ENCODE data around the gene KCNMB2.

- no peak for TF ChIP-seq CTCF (IDR thresholded peaks at IDR 0.05; ENCODE audit: low read depth, low read length, poor library complexity, severe bottlenecking)
- TF ChIP-seq EZH2phosphoT487 (IDR thresholded peaks at IDR 0.05; ENCODE audit: borderline replicate concordance, low read length) = no peak
Observed at GRCh38 chr3:178487752-178488151, 48.5 kb upstream of the KCNMB2 start.

All from DOHH2 (cell line).